GM12865 (cell line): Measurements from ENCODE around the gene RGCC.
A peak's percentile ranks its signal among the peaks of the same experiment; 100 is the strongest.

Source experiments
- DNase-seq: peaks from one replicate; pipeline ENCODE4 v3.0.0; 2010; ENCODE audit warnings: low read depth
- H3K4me3 ChIP-seq: 2 replicates; pipeline ENCODE4 v1.5.1; 2011; ENCODE audit warnings: mild to moderate bottlenecking, low read depth, low read length, control low read depth
- TF ChIP-seq, protein P1 (sequence below): IDR thresholded peaks from 2 replicates; pipeline ENCODE4 v1.5.1; 2011; ENCODE audit warnings: low read length, control low read depth, low read depth, inconsistent platforms; ENCODE audit not compliant: insufficient read depth; ENCODE audit errors: missing control alignments

Gene RGCC

DNA sequence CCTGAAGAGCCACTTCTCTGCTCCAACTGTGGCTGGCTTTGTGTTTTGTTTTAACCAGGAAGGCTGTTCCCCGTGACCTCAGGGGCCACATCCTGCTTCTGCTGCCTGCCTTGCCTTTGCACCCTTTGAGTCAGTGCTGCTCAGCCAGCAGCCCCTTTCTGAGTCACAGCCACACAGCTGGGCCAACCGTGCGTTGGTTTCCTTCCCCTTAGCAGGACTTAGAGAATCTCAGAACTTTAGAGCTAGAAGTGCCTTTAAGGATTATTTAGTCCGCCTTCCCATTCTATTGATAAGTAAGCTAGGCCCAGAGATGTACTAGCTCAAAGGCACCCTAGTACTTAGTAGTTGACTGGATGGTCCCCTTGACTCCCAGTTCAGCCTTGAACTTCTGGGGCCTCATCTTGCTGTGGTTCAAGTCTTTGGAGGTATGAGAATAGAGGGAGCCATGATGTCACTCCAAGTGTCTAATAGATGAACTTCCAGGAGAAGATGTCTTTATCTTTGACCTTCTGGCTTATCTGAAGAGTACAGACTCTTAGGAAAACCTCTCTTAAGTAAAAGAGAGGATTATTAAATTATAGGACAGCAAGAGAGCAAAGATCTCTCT lies 8.0 kb downstream of the RGCC start:
- peak; percentile 95 for DNase-seq
- H3K4me3 ChIP-seq, result no peak overlapping the region

DNA sequence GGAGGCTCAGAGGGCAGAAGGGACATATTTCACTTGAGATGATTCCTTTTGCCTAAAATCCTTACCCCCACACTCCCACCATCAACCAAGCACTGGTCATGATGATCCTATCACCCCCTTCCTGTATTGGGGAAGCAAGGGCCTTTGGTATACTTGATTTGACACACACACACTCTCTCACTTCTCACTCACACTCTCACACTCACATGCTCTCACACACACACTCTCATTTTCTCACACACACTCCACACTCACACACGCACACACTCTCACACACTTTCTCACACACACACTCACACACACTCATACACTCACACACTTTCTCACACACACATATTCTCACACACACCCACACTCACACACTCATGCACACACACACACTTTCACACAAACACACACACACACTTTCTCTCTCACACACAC lies 8.6 kb downstream of the RGCC start:
- H3K4me3 ChIP-seq, result no peak overlapping the region
- TF ChIP-seq, protein P1, sequence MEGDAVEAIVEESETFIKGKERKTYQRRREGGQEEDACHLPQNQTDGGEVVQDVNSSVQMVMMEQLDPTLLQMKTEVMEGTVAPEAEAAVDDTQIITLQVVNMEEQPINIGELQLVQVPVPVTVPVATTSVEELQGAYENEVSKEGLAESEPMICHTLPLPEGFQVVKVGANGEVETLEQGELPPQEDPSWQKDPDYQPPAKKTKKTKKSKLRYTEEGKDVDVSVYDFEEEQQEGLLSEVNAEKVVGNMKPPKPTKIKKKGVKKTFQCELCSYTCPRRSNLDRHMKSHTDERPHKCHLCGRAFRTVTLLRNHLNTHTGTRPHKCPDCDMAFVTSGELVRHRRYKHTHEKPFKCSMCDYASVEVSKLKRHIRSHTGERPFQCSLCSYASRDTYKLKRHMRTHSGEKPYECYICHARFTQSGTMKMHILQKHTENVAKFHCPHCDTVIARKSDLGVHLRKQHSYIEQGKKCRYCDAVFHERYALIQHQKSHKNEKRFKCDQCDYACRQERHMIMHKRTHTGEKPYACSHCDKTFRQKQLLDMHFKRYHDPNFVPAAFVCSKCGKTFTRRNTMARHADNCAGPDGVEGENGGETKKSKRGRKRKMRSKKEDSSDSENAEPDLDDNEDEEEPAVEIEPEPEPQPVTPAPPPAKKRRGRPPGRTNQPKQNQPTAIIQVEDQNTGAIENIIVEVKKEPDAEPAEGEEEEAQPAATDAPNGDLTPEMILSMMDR, result no peak
- DNase-seq, result peak; percentile 12

More for the DNA sequence above, 8.0 kb downstream of the RGCC start:
- TF ChIP-seq, protein P1, result no peak

DNA sequence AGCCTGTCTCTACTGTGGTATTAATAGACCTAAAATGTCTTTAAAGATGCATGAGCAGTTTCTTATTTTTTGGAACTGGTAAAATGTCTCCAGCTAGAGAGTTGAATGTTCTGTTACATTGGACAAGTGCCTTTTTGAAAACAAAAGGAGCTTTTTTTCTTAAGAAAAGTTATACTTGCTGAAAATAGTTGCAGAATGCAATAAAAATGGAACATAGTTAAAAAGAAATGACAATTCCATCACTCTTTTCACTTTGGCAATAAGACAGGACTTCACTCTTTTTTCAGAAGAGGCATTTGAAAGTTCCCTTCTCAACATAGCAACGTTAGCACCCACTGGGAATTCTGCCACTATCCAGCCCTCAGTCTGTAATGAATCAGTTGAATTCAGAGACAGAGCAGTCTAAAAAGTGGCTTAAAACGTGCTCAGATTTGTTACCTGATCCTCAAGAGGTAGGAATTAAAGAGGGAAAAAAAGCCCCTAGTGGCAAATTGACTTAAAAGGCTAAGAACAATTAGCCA lies 10.1 kb downstream of the RGCC start:
- no peak for DNase-seq
- H3K4me3 ChIP-seq, result no peak overlapping the region
- TF ChIP-seq, protein P1, result no peak

DNA sequence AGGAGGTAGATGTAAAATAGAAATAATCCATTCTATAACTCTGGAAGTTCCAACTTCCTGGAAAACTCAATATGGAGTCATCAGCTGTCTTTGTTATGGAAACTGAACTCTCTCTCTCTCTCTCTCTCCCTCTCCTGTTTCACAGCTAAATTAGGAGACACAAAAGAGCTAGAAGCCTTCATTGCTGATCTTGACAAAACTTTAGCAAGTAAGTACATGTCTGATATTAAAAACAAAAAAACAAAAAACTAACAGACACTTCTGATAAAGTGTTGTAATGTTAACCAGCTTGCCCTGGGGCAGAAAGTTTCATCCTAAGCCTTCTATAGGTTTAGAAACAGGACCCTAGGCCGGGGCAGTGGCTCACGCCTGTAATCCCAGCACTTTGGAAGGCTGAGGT lies 11.3 kb downstream of the RGCC start:
- no peak overlapping the region for H3K4me3 ChIP-seq
- TF ChIP-seq, protein P1, result no peak
- DNase-seq, result no peak

DNA sequence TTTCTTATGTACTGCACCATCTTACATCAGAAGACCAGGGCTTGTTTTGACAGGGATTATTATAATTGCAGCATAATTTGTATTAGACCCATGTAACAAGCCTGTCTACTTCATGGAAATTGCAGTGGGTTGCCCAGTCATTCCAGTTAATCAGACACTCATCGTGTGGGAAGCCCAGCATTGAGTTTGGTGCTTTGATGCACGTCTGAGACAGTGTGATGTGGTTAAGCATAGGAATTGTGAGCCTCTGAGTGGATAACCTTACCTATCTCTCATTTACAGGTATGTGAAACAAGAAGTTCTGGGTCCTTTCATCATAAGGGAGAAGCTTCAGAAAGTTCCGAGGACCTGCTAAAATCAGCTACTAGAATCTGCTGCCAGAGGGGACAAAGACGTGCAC lies 12.8 kb downstream of the RGCC start:
- no peak for DNase-seq
- H3K4me3 ChIP-seq, result no peak overlapping the region
- TF ChIP-seq, protein P1, result no peak

DNA sequence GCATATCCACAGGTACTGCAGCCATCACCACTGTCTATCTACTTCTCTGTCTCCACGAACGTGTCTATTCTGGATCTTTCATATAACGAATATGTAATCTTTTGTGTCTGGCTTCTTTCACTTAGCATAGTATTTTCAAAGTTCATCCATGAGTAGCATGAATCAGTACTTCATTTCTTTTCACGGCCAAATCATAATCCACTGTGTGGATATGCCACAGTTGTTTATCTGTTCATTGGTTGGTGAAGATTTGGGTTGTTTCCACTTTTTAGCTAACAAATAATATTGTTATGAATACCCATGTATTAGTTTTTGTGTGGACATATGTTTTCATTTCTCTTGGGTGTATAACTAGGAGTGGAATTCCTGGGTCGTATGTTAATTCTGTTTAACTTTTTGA lies 14.4 kb downstream of the RGCC start:
- H3K4me3 ChIP-seq, result no peak overlapping the region
- no peak for DNase-seq
- TF ChIP-seq, protein P1, result no peak

DNA sequence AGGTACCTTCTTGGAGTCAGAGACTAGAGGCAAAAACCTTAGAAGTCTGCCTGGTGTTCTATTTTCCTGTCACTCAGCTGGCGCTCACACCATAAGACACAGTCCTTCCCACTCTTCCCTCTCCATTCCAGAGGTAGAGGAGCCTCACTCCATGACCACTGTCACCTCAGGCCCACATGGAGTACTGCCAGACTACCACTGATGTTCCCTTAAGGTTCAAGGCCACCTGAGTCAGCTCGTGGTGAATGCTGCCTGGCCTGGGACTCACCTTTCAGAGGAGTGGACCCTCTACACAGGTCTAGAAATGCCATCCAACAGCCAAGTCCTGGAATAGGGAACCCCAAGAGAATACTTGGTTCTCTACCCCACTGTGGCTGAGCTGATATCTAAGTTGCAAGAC lies 29.9 kb downstream of the RGCC start:
- no peak overlapping the region for H3K4me3 ChIP-seq
- TF ChIP-seq, protein P1, result no peak
- DNase-seq, result no peak
